Vagina (tissue), 2 donors: ENCODE data around the gene ABHD8.

Experiments
- POLR2AphosphoS5 ChIP-seq, 2 donors: sonication (generic); formaldehyde crosslinking; IDR thresholded peaks; one replicate each; pipeline ENCODE4 v1.9.0; 2017; ENCODE audit warnings: antibody characterized with exemption in 2 of 2, mild to moderate bottlenecking in 2 of 2, low read depth in 1 of 2; ENCODE audit not compliant: insufficient read depth in 1 of 2
- TF ChIP-seq, protein P1 (sequence below), 3 experiments: fragments of 450-650 bp in 2 of 3; fragments of 200-600 bp in 1 of 3; sonication (generic) in 1 of 3; IDR thresholded peaks; one replicate each; pipeline ENCODE4 v1.5.1; 2017 to 2019; ENCODE audit warnings: antibody characterized with exemption in 3 of 3, mild to moderate bottlenecking in 2 of 3, moderate library complexity in 2 of 3

DNA sequence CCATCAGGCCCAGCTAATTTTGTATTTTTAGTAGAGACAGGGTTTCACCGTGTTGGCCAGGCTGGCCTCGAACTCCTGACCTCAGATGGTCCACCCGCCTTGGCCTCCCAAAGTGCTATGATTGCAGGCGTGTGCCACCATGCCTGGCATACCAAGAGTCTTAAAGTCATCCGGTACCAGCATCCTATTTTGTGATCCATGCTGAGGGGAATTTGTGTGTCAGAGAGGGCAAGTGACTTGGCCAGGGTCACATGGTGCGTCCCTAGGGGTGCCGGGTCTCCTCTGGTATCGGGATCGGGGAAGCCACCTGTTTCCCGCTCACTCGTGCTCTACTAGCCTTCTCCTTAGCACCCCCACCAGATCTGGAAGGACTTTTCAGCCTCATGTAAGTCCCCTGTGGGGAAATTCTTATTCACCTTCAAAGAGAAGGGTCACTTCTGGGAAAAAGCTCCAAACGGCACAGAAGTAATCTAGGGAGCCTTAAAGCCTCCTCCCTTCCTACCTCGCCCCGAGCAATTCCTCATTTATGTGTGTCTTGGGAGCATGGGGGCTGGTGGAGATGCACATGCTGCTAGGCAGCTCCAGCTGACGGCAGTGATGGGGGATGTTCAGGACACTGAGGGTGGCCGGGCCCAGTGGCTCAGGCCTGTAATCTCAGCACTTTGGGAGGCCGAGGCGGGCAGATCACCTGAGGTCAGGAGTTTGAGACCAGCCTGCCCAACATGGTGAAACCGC is 27.6 kb downstream of the ABHD8 start:
- TF ChIP-seq POLR2AphosphoS5 (IDR thresholded peaks at IDR 0.05; ENCODE audit: insufficient read depth in 1 of 2, low read depth in 1 of 2) = no peak
- TF ChIP-seq, protein P1, sequence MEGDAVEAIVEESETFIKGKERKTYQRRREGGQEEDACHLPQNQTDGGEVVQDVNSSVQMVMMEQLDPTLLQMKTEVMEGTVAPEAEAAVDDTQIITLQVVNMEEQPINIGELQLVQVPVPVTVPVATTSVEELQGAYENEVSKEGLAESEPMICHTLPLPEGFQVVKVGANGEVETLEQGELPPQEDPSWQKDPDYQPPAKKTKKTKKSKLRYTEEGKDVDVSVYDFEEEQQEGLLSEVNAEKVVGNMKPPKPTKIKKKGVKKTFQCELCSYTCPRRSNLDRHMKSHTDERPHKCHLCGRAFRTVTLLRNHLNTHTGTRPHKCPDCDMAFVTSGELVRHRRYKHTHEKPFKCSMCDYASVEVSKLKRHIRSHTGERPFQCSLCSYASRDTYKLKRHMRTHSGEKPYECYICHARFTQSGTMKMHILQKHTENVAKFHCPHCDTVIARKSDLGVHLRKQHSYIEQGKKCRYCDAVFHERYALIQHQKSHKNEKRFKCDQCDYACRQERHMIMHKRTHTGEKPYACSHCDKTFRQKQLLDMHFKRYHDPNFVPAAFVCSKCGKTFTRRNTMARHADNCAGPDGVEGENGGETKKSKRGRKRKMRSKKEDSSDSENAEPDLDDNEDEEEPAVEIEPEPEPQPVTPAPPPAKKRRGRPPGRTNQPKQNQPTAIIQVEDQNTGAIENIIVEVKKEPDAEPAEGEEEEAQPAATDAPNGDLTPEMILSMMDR (IDR thresholded peaks at IDR 0.05) = no peak
